Endothelial cell of umbilical vein (primary cell): ENCODE data around the gene DIAPH2. TPM values are rescaled to one million over a fixed set of nuclear protein-coding genes. Genes with fewer than 3 reads are reported as not detected.

Source experiments
- BruUV-seq: library from RNA; stranded (reverse); fragments of 400-500 nt; replicated peaks from 2 replicates; lab custom pipeline; 2021; lab: Mats Ljungman, UMichigan
- CTCF ChIA-PET: fragments of 300-600, 350-600 bp; sonication (Branson Sonifier 250); formaldehyde crosslinking; loops from one replicate; lab custom pipeline; 2021; ENCODE audit warnings: antibody characterized with exemption, inconsistent platforms; lab: Charles Lee
- POLR2A ChIA-PET: fragments of 300-600, 350-600 bp; sonication (Branson Sonifier 250); formaldehyde crosslinking; loops from one replicate; lab custom pipeline; 2021; ENCODE audit warnings: antibody characterized with exemption, inconsistent platforms; lab: Charles Lee
- DNase-seq: peaks from one replicate; pipeline ENCODE4 v3.0.0-alpha.2; 2011; ENCODE audit warnings: low read depth, low spot score
- FAIRE-seq: peaks from 2 replicates; lab custom pipeline; 2011; peaks lifted over from hg19 to GRCh38; lab: Jason Lieb, UNC
- H2AFZ ChIP-seq: 2 replicates; pipeline ENCODE4 v1.6.0; 2012; ENCODE audit warnings: low read depth, low read length, control low read depth, inconsistent platforms
- H3K27ac ChIP-seq: 2 replicates; pipeline ENCODE4 v1.5.1; 2011; ENCODE audit warnings: low read depth, mild to moderate bottlenecking, control low read depth, low read length, moderate library complexity; ENCODE audit not compliant: insufficient read depth
- H3K27me3 ChIP-seq, 2 experiments: 2 replicates each; pipeline versions ENCODE4 v1.6.0 to v1.6.1; 2011; ENCODE audit warnings: low read length in 2 of 2, mixed read lengths in 1 of 2; ENCODE audit not compliant: control insufficient read depth in 2 of 2, insufficient read depth in 2 of 2
- H3K36me3 ChIP-seq, 2 experiments: 2 replicates in 1 of 2; 3 replicates in 1 of 2; pipeline ENCODE4 v1.5.1; 2011; ENCODE audit warnings: low read length in 2 of 2, mild to moderate bottlenecking in 1 of 2, moderate library complexity in 1 of 2; ENCODE audit not compliant: control insufficient read depth in 2 of 2, insufficient read depth in 2 of 2; ENCODE audit errors: extremely low read depth in 1 of 2
- H3K4me1 ChIP-seq: 3 replicates; pipeline ENCODE4 v1.5.1; 2011; ENCODE audit warnings: mild to moderate bottlenecking, low read length; ENCODE audit not compliant: control insufficient read depth, insufficient read depth; ENCODE audit errors: extremely low read depth
- H3K4me2 ChIP-seq: 2 replicates; pipeline ENCODE4 v1.6.1; 2011; ENCODE audit warnings: low read length, control low read depth, mixed read lengths; ENCODE audit not compliant: insufficient read depth
- H3K4me3 ChIP-seq, 3 experiments: fragments of 200-600 bp in 1 of 3; sonication (generic), shearing (Covaris generic) in 1 of 3; replicated peaks in 1 of 3; 2 replicates each; pipeline ENCODE4 v1.5.1; 2011 to 2016; ENCODE audit warnings: control low read depth in 3 of 3, low read length in 3 of 3, mild to moderate bottlenecking in 2 of 3, inconsistent platforms in 1 of 3, low read depth in 1 of 3, moderate library complexity in 1 of 3; ENCODE audit not compliant: insufficient read depth in 1 of 3
- H3K79me2 ChIP-seq: 2 replicates; pipeline ENCODE4 v1.6.0; 2012; ENCODE audit warnings: low read length, inconsistent platforms; ENCODE audit not compliant: control insufficient read depth, insufficient read depth
- H3K9ac ChIP-seq: replicated peaks from 2 replicates; pipeline ENCODE3; 2011; ENCODE audit warnings: low read length, control low read depth; ENCODE audit not compliant: insufficient read depth; ENCODE audit errors: extremely low read depth
- H3K9me1 ChIP-seq: replicated peaks from 3 replicates; pipeline ENCODE4 v1.6.0; 2011; ENCODE audit warnings: mild to moderate bottlenecking, low read length; ENCODE audit not compliant: control insufficient read depth, insufficient read depth; ENCODE audit errors: extremely low read depth
- H3K9me3 ChIP-seq: replicated peaks from 2 replicates; pipeline ENCODE4 v1.5.1; 2012; ENCODE audit warnings: low read length, inconsistent platforms; ENCODE audit not compliant: control insufficient read depth, insufficient read depth
- H4K20me1 ChIP-seq: replicated peaks from 2 replicates; pipeline ENCODE3; 2011; ENCODE audit warnings: mild to moderate bottlenecking, low read length; ENCODE audit not compliant: control insufficient read depth, insufficient read depth; ENCODE audit errors: extremely low read depth
- EZH2 ChIP-seq: IDR thresholded peaks from 2 replicates; pipeline ENCODE4 v1.6.1; 2012; ENCODE audit warnings: borderline replicate concordance, low read depth, mild to moderate bottlenecking, moderate library complexity, low read length, inconsistent platforms; ENCODE audit not compliant: severe bottlenecking
- GATA2 ChIP-seq: IDR thresholded peaks from 2 replicates; pipeline ENCODE4 v1.7.0; 2011; ENCODE audit warnings: low read depth, mild to moderate bottlenecking, moderate library complexity, mixed read lengths, low read length; ENCODE audit not compliant: insufficient read length, insufficient read depth
- JUN ChIP-seq: IDR thresholded peaks from 2 replicates; pipeline ENCODE4 v1.6.1; 2011; ENCODE audit warnings: borderline replicate concordance, low read depth; ENCODE audit not compliant: insufficient read length, insufficient read depth
- MYC ChIP-seq: IDR thresholded peaks from one replicate; pipeline ENCODE4 v1.6.1; 2011; ENCODE audit warnings: mild to moderate bottlenecking, low read depth, low read length
- POLR2A ChIP-seq: IDR thresholded peaks from 2 replicates; pipeline ENCODE4 v1.6.1; 2012; ENCODE audit warnings: low read depth, mild to moderate bottlenecking, control low read depth, low read length
- POLR2AphosphoS5 ChIP-seq: IDR thresholded peaks from 2 replicates; pipeline ENCODE4 v1.6.1; 2012; ENCODE audit warnings: low read depth, mild to moderate bottlenecking, control low read depth, low read length, moderate library complexity; ENCODE audit not compliant: insufficient read depth
- dilution Hi-C: fragments of 300-500 bp; cut with MboI; formaldehyde crosslinking; loops from one replicate; pipeline ENCODE4 v1.15.0; 2019; ENCODE audit warnings: low sequenced_read_pairs; ENCODE audit not compliant: extremely low pct_ligation_motif_present
- intact Hi-C: fragments of 100-400 bp; cut with micrococcal nuclease; formaldehyde crosslinking; loops from one replicate; pipeline ENCODE4 v1.10.0; 2022
- polyA plus RNA-seq, 4 experiments: library from polyadenylated mRNA; depleted of rRNA in 3 of 4; stranded (reverse) in 3 of 4; unstranded in 1 of 4; fragments of >200 nt; gene quantifications; 2 replicates each; pipeline versions ENCODE4 v1.2.1 to v1.2.3, GENCODE V29; 2011 to 2012; ENCODE audit warnings: missing spikeins in 1 of 4
- total RNA-seq: library from RNA; stranded (reverse); gene quantifications from 2 replicates; pipeline ENCODE4 v1.2.3, GENCODE V29; 2021
- TF ChIP-seq, protein P1 (sequence below): IDR thresholded peaks from 2 replicates; pipeline ENCODE4 v1.6.1; 2011; ENCODE audit not compliant: insufficient read depth, insufficient read length
- TF ChIP-seq, protein P2 (sequence below), 2 donors: IDR thresholded peaks; 1 replicate in 1 of 2; 2 replicates in 1 of 2; pipeline ENCODE4 v1.5.1; 2011; ENCODE audit warnings: low read length in 2 of 2, mild to moderate bottlenecking in 2 of 2, moderate library complexity in 2 of 2, control low read depth in 1 of 2, inconsistent platforms in 1 of 2, low read depth in 1 of 2; ENCODE audit not compliant: insufficient read depth in 1 of 2; ENCODE audit errors: extremely low read depth in 1 of 2

Gene DIAPH2
- total and polyA plus RNA-seq, 2 donors (not counting 3 experiments of a cell fraction or from before 2014, with no cell fraction given), result 3.0 to 30.0 TPM

DNA sequence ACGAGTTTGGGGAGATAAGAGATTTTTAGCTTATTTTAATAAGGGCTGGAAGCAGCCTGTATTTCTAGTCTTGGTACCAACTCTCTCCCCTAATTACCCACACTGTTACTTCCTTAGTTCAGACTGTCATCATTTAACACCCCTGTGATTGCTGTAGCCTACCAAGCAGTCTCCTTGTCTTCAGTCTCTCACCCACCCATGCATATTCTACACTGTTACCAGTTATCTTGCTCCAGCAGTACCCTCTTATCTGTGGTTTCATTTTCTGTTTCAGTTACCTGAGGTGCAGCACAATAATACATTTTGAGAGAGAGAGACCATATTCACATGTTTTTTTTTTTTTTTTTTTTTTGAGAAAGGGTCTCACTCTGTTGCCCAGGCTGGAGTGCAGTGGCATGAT is 80.2 kb downstream of the DIAPH2 start:
- Histone ChIP-seq H4K20me1 (no peaks in the 10 kb centered on the region), H3K27ac (no peak overlapping the region), H3K27me3 (no peaks in the 10 kb centered on the region), H3K79me2 (no peaks in the 10 kb centered on the region), H3K9me1 (no peaks in the 10 kb centered on the region), H3K4me1 (no peaks in the 10 kb centered on the region), H3K4me3 (no peak overlapping the region), H3K9me3 (no peaks in the 10 kb centered on the region), H3K4me2 (no peak overlapping the region), H3K36me3 (no peaks in the 10 kb centered on the region), H3K9ac (no peak overlapping the region), H2AFZ (no peak overlapping the region)
- no peak for DNase-seq
- dilution Hi-C loops, result no loop called here
- ChIA-PET CTCF (no interaction called here), POLR2A (no interaction called here)
- BruUV-seq, result no TSS peak
- FAIRE-seq, result no peak
- intact Hi-C loops, result no loop called here
- TF ChIP-seq, protein P1, sequence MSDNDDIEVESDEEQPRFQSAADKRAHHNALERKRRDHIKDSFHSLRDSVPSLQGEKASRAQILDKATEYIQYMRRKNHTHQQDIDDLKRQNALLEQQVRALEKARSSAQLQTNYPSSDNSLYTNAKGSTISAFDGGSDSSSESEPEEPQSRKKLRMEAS, result no peak
- TF ChIP-seq GATA2, result no peak
- TF ChIP-seq MYC, result no peak
- no peak for TF ChIP-seq JUN
- no peak for TF ChIP-seq POLR2AphosphoS5
- TF ChIP-seq, protein P2, sequence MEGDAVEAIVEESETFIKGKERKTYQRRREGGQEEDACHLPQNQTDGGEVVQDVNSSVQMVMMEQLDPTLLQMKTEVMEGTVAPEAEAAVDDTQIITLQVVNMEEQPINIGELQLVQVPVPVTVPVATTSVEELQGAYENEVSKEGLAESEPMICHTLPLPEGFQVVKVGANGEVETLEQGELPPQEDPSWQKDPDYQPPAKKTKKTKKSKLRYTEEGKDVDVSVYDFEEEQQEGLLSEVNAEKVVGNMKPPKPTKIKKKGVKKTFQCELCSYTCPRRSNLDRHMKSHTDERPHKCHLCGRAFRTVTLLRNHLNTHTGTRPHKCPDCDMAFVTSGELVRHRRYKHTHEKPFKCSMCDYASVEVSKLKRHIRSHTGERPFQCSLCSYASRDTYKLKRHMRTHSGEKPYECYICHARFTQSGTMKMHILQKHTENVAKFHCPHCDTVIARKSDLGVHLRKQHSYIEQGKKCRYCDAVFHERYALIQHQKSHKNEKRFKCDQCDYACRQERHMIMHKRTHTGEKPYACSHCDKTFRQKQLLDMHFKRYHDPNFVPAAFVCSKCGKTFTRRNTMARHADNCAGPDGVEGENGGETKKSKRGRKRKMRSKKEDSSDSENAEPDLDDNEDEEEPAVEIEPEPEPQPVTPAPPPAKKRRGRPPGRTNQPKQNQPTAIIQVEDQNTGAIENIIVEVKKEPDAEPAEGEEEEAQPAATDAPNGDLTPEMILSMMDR (IDR thresholded peaks at IDR 0.05; ENCODE audit: extremely low read depth in 1 of 2, insufficient read depth in 1 of 2, low read depth in 1 of 2, low read length in 2 of 2), result no peak
- TF ChIP-seq EZH2, result no peak
- no peak for TF ChIP-seq POLR2A
